GM21381 (cell line): ENCODE measurements around the gene FOLR2.
"Not testable (repeated sequence)": the region's sequence is repeated elsewhere in the genome, so short reads cannot be mapped to it uniquely, and the experiment has no call there.

Experiments
- ATAC-seq: cut with Tn5 transposase; IDR thresholded peaks from one replicate; pipeline ENCODE4 v1.9.1; 2021; ENCODE audit warnings: mild to moderate bottlenecking, moderate library complexity; ENCODE audit not compliant: unreplicated experiment

Gene FOLR2

GRCh38 chr11:72204886-72205285 is 11.7 kb upstream of the FOLR2 start:
- ATAC-seq = no peak

- ATAC-seq = not testable (repeated sequence)
Measured at GRCh38 chr11:72206794-72207193, 9.8 kb upstream of the FOLR2 start.

- ATAC-seq = no peak
Measured at GRCh38 chr11:72208281-72208680, 8.3 kb upstream of the FOLR2 start.

GRCh38 chr11:72209101-72209500 is 7.5 kb upstream of the FOLR2 start:
- ATAC-seq = no peak

GRCh38 chr11:72217841-72218240 is 1.2 kb downstream of the FOLR2 start:
- no peak for ATAC-seq

GRCh38 chr11:72218251-72218745 is 1.7 kb downstream of the FOLR2 start:
- no peak for ATAC-seq

GRCh38 chr11:72220696-72221363 is 4.2 kb downstream of the FOLR2 start:
- ATAC-seq = no peak

- no peak for ATAC-seq
Measured at GRCh38 chr11:72221386-72222075, 4.9 kb downstream of the FOLR2 start.

- no peak for ATAC-seq
Measured at GRCh38 chr11:72222106-72222891, 5.7 kb downstream of the FOLR2 start.

GRCh38 chr11:72222907-72223614 is 6.5 kb downstream of the FOLR2 start:
- peak; percentile 73 for ATAC-seq

- peak; percentile 53 for ATAC-seq
Measured at GRCh38 chr11:72223615-72224563, 7.3 kb downstream of the FOLR2 start.

GRCh38 chr11:72224564-72225410 is 8.2 kb downstream of the FOLR2 start, which contains the start of gene INPPL1:
Gene INPPL1, plus strand, starts transcription at chr11:72224767. Its CDS starts 218 bp downstream, at chr11:72224985.
- ATAC-seq = no peak

GRCh38 chr11:72225411-72225951 is 8.9 kb downstream of the FOLR2 start:
- ATAC-seq = no peak

- ATAC-seq = no peak
Measured at GRCh38 chr11:72226701-72227100, 10.1 kb downstream of the FOLR2 start.

- no peak for ATAC-seq
Measured at GRCh38 chr11:72227316-72228228, 11.0 kb downstream of the FOLR2 start.

GRCh38 chr11:72228229-72228843 is 11.7 kb downstream of the FOLR2 start:
- ATAC-seq = no peak

- ATAC-seq = no peak
Measured at GRCh38 chr11:72228844-72229231, 12.2 kb downstream of the FOLR2 start.
